MCF 10A (cell line): ENCODE measurements around the gene KCNG4. TPM values are rescaled to one million over a fixed set of nuclear protein-coding genes. Genes with fewer than 3 reads are reported as not detected.

Source experiments
- BruUV-seq: library from RNA; stranded (reverse); fragments of 400-500 nt; replicated peaks from 2 replicates; lab custom pipeline; 2021; lab: Mats Ljungman, UMichigan
- CTCF ChIA-PET: fragments of 300-600 bp; sonication (Branson Sonifier 250); formaldehyde crosslinking; extraction: SDS; loops from one replicate; lab custom pipeline; 2021; ENCODE audit warnings: antibody characterized with exemption, inconsistent platforms; lab: Yijun Ruan, JAX
- POLR2A ChIA-PET: fragments of 300-600, 350-650 bp; sonication (Branson Sonifier 250); formaldehyde crosslinking; extraction: SDS; loops from one replicate; lab custom pipeline; 2020; ENCODE audit warnings: antibody characterized with exemption, inconsistent platforms; lab: Yijun Ruan, JAX
- DNase-seq: peaks from one replicate; pipeline ENCODE4 v3.0.0-alpha.2; 2018; ENCODE audit not compliant: unreplicated experiment
- H3K27ac Mint-ChIP-seq: one replicate; pipeline ENCODE4 v1.8.0; 2022; ENCODE audit warnings: mild to moderate bottlenecking, low read depth, mixed read lengths; ENCODE audit not compliant: unreplicated experiment
- H3K27me3 Mint-ChIP-seq: one replicate; pipeline ENCODE4 v1.8.0; 2022; ENCODE audit warnings: mixed read lengths; ENCODE audit not compliant: insufficient read depth, unreplicated experiment
- H3K36me3 Mint-ChIP-seq: one replicate; pipeline ENCODE4 v1.8.0; 2022; ENCODE audit warnings: mild to moderate bottlenecking, moderate library complexity, mixed read lengths; ENCODE audit not compliant: insufficient read depth, unreplicated experiment
- H3K4me1 Mint-ChIP-seq: one replicate; pipeline ENCODE4 v1.8.0; 2022; ENCODE audit warnings: mixed read lengths; ENCODE audit not compliant: insufficient read depth, unreplicated experiment
- H3K4me3 Mint-ChIP-seq: one replicate; pipeline ENCODE4 v1.8.0; 2022; ENCODE audit warnings: mild to moderate bottlenecking, moderate library complexity, mixed read lengths; ENCODE audit not compliant: unreplicated experiment
- H3K9me3 Mint-ChIP-seq: one replicate; pipeline ENCODE4 v1.8.0; 2022; ENCODE audit warnings: mixed read lengths; ENCODE audit not compliant: unreplicated experiment
- intact Hi-C: fragments of 100-400 bp; cut with micrococcal nuclease; formaldehyde crosslinking; loops from 2 replicates; pipeline ENCODE4 v1.14.1; 2022
- total RNA-seq: library from RNA; stranded (reverse); gene quantifications from 2 replicates; pipeline ENCODE4 v1.2.3, GENCODE V29; 2022
- TF ChIP-seq, protein P1 (sequence below): fragments of 200-600 bp; IDR thresholded peaks from one replicate; pipeline ENCODE4 v1.8.0; 2022; ENCODE audit warnings: antibody characterized with exemption, mild to moderate bottlenecking; ENCODE audit not compliant: unreplicated experiment

KCNG4 gene
- total RNA-seq, 1 experiment from 2014 or later = not detected

DNA sequence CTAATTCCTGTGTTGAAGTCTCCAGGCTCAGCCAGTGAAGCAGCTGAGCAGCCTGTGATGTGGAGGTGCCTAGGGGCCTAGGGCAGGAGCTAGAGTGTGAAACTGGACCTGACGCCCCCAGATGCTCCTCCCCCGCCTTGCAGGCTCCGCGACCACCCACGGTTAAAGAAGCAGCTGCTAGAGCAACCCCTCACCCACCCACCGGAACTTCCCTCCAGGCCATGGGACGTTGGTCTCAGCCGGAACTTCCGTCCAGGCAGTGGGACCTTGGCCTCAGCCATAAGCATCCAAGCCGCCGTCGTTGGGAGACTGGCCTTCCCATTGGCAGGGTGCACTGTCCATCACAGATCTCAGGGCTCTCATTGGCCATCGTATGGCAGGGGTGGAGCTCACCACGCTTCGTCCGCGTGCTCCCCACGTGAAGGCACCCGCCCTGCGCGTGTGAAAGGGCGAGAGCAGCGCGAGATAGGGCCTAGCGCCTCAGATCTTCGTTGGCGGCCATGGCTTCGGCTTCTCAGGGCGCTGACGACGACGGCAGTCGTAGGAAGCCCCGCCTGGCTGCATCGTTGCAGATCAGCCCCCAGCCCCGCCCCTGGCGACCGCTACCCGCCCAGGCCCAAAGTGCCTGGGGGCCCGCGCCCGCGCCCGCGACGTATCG lies 49.0 kb downstream of the KCNG4 start, which contains the start of gene ADAD2:
Gene ADAD2, plus strand, starts transcription at position 427 of the 658 bp plus-strand sequence. Its CDS starts 74 bp downstream, at position 501.
- ChIA-PET POLR2A (no interaction called here), CTCF (interaction anchor here (0.6 to 1.2 kb wide), 2 partner anchors 106 to 315 kb away, joined by 3 read pairs; no protein-coding TSS in a partner anchor)
- intact Hi-C loops = no loop called here
- Mint-ChIP-seq H3K27me3 (no peaks in the 10 kb centered on the region), H3K4me3 (no peak within 1 kb of the TSS), H3K36me3 (no peaks in the 10 kb centered on the region), H3K27ac (no peak within 1 kb of the TSS), H3K4me1 (no peaks in the 10 kb centered on the region), H3K9me3 (no peaks in the 10 kb centered on the region)
- TF ChIP-seq, protein P1, sequence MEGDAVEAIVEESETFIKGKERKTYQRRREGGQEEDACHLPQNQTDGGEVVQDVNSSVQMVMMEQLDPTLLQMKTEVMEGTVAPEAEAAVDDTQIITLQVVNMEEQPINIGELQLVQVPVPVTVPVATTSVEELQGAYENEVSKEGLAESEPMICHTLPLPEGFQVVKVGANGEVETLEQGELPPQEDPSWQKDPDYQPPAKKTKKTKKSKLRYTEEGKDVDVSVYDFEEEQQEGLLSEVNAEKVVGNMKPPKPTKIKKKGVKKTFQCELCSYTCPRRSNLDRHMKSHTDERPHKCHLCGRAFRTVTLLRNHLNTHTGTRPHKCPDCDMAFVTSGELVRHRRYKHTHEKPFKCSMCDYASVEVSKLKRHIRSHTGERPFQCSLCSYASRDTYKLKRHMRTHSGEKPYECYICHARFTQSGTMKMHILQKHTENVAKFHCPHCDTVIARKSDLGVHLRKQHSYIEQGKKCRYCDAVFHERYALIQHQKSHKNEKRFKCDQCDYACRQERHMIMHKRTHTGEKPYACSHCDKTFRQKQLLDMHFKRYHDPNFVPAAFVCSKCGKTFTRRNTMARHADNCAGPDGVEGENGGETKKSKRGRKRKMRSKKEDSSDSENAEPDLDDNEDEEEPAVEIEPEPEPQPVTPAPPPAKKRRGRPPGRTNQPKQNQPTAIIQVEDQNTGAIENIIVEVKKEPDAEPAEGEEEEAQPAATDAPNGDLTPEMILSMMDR = no peak
- no peak for DNase-seq
- no TSS peak for BruUV-seq

DNA sequence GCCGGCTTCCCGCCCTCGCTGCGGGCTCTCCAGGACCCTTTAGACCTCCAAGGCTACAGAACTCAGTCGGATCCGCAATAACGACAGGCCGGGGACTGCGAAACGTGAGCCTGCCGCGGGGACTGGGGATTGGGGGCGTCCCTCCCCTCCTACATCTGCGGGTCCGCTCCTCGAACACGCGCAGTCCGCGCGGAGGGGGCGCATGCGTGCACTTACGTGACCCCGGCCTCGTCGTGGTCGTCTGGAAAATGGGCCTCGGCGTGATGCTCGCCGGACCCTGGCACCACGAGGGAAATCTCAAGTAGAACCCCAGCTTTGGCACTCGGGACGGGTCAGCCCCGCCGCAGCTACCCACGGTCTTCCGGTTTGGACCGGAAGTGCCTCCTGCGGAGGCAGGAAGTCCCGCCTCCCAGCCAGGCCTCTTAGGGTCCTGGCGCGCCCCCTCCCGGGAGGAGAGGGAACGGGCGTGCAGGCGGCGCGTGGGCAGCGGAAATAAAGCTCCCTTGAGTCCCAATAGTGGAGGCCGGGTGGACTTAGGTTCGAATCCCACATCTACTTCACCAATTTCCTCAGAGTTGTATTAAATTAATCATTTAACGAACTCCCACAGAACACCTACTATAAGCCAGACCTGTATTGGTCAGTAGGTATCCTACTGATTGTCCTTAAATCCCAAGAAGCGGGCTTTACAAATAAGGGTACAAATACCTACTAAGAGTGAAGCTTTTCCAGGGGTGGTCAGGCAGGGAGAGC lies 53.0 kb downstream of the KCNG4 start, which contains the start of gene TAF1C:
Gene TAF1C, minus strand, starts transcription at position 373 of the 753 bp plus-strand sequence. CDS start 2,069 bp downstream, outside the sequence.
- TF ChIP-seq, protein P1 = peak; percentile 89
- Mint-ChIP-seq H3K9me3 (no peaks in the 10 kb centered on the region), H3K36me3 (peaks cover 8% of the 10 kb centered on the region), H3K4me1 (peaks cover 14% of the 10 kb centered on the region), H3K4me3 (peak within 1 kb of the TSS; percentile 87), H3K27ac (peak within 1 kb of the TSS; percentile 69), H3K27me3 (no peaks in the 10 kb centered on the region)
- intact Hi-C loops = loop anchor here (1.0 kb wide), 1 partner anchor 103 kb away; no protein-coding TSS in a partner anchor
- CTCF ChIA-PET = interaction anchor here (0.5 to 3.7 kb wide), 49 partner anchors 10 to 1326 kb away, joined by 3 to 49 read pairs (median 4); partner anchors contain the start of gene MBTPS1
- POLR2A ChIA-PET = interaction anchor here (0.5 to 2.2 kb wide), 14 partner anchors 10 to 297 kb away, joined by 3 to 37 read pairs (median 4); partner anchors contain the start of genes DNAAF1, HSDL1 and MBTPS1
- BruUV-seq = TSS peak; percentile 61
- peak; percentile 92 for DNase-seq

DNA sequence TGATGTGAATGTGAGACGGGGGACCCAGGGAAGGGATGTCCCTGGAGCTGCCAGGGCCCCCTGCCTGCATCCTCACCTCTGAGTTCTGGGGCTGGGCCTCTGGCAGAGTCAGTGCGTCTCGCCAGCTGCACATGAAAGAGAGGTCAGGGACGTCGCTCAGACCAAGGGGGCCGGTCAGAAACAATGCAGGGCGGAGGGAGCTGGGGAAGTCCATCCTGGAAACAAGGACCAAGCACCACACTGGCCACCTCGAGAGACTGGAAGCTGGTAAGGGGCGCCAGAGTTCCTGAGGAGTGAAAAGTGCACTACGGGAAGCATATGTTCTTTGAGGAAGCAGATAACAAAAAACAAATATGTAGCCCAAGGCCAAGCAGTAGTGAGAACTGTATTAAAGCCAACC lies 55.0 kb downstream of the KCNG4 start:
- H3K36me3 Mint-ChIP-seq = peaks cover 9% of the 10 kb centered on the region
- no peak for DNase-seq
- H3K4me1 Mint-ChIP-seq = peaks cover 14% of the 10 kb centered on the region
- H3K4me3 Mint-ChIP-seq = peak overlapping the region; percentile 87
- no peaks in the 10 kb centered on the region for H3K9me3 Mint-ChIP-seq
- POLR2A ChIA-PET = no interaction called here
- H3K27me3 Mint-ChIP-seq = no peaks in the 10 kb centered on the region
- CTCF ChIA-PET = interaction anchor here (0.9 to 1.3 kb wide), 2 partner anchors 9 to 102 kb away, joined by 3 to 5 read pairs; no protein-coding TSS in a partner anchor
- TF ChIP-seq, protein P1 = no peak
- intact Hi-C loops = no loop called here
- no peak overlapping the region for H3K27ac Mint-ChIP-seq
- no TSS peak for BruUV-seq
